ENCODE data around the gene RBMS1. TPM values are rescaled to one million over a fixed set of nuclear protein-coding genes. Genes with fewer than 3 reads are reported as not detected.

Gene RBMS1
- total RNA-seq, 4 donors from 2014 or later = 13.0 to 24.5 (median 14.1) TPM

DNA sequence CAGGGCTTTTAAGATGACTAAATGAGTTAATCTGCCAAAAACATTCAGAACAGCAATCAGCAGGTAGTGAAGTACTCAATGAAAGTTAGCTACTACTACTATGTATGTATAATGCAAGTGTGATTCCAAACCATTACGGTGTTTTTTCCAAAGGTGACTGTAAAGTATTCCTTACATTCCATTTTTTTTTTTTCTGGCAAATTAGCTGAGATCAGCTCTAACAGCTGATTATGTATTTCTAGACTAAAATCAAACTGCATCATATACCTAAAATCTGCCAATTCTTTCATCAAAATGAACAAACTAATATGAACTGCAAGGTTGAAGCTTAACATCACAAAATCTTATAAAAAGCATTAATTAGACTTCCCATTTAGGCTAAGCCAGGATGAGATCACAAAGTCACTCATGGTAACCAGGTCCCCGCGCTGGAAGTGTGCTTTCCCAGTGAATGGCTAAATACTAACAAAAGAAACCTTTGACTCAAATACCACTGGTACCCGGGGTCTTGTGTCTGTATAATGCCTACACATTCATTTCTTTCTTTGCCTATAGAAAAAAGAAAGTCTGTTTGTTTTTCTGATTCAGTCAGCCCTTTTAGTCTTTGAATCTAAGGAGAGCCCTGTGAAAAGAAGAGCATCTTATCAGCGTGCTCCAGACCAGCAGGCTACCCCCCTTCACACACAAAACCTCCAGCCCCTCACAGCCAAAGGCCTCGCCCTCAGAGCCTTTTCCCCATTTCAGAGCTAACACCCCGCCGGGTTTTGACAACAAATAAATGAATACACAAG, 88.3 kb downstream of the RBMS1 start:
- Histone ChIP-seq H3K27me3 (no peaks in the 10 kb centered on the region), H3K27ac (peak overlapping the region in 2 of 4 donors; percentile 77 to 88), H3K36me3 (no peaks in the 10 kb centered on the region), H3K4me1 (peaks cover 55 to 64% of the 10 kb centered on the region in 2 donors), H3K9me3 (no peaks in the 10 kb centered on the region), H3K4me3 (peak overlapping the region; percentile 73 to 95 (median 85))
- TF ChIP-seq, protein P1, sequence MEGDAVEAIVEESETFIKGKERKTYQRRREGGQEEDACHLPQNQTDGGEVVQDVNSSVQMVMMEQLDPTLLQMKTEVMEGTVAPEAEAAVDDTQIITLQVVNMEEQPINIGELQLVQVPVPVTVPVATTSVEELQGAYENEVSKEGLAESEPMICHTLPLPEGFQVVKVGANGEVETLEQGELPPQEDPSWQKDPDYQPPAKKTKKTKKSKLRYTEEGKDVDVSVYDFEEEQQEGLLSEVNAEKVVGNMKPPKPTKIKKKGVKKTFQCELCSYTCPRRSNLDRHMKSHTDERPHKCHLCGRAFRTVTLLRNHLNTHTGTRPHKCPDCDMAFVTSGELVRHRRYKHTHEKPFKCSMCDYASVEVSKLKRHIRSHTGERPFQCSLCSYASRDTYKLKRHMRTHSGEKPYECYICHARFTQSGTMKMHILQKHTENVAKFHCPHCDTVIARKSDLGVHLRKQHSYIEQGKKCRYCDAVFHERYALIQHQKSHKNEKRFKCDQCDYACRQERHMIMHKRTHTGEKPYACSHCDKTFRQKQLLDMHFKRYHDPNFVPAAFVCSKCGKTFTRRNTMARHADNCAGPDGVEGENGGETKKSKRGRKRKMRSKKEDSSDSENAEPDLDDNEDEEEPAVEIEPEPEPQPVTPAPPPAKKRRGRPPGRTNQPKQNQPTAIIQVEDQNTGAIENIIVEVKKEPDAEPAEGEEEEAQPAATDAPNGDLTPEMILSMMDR (IDR thresholded peaks at IDR 0.05 in 4 of 5, conservative IDR thresholded peaks at IDR 0.05 in 1 of 5) = no peak
- TF ChIP-seq POLR2A (IDR thresholded peaks at IDR 0.05) = no peak
- in situ Hi-C loops (cut with MboI; ENCODE audit: low sequenced_read_pairs in 4 of 4) = no loop called here
- ATAC-seq (no peak), DNase-seq (no peak)
- intact Hi-C loops (cut with DNase I; ENCODE audit: low total_unique reads) = loop anchor here (5.0 kb wide), 3 partner anchors 73 to 88 kb away; partner anchors contain the start of gene RBMS1

DNA sequence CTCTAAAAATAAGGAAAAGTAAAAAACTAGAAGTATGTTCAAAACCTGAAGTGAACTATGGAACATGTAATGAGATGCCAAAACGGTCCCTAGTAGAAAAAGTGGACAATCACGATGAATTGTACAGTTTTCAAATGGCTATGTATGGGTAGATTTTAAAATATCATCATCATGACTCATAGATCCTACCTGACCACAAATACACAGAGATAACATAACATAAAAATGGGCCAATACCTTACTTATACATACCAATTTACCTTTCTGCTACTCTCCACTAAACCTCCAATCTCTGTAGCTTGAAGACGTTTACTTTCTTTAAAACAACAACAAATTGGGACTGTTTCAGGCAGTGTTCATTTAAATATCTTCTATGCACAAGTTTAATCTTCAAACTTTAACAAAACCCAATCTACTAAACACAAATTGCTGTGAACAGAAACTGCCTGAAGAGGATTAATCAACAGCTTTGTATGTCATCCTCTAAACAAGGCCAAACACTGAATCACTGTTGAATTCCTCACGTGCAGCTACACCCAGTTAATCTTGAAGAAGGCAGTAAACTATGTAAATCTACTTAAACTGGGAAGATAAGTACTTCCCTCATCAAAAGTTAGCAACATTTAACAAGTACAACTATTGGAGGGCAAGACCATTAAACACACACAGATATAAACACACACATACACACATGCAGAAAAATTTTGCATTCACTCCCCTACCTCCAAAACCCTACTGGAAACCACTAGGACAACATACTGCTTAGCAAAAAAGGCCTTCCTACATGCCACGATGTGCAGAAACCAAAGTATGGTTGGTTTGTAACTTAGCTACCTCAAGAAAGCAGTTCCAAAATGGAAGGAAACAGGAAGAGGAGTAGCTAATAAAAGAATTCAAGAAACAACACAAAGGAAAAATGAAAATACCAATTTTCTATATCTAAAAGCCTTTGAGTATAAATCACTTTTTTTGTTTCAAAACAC, 90.3 kb downstream of the RBMS1 start:
- H3K9me3 ChIP-seq = no peaks in the 10 kb centered on the region
- H3K4me3 ChIP-seq = no peak overlapping the region
- H3K36me3 ChIP-seq = no peaks in the 10 kb centered on the region
- H3K4me1 ChIP-seq = peaks cover 71 to 72% of the 10 kb centered on the region in 2 donors
- intact Hi-C loops (cut with DNase I; ENCODE audit: low total_unique reads) = no loop called here
- ATAC-seq = no peak
- TF ChIP-seq, protein P1 (IDR thresholded peaks at IDR 0.05 in 4 of 5, conservative IDR thresholded peaks at IDR 0.05 in 1 of 5) = no peak
- no peak for TF ChIP-seq POLR2A (IDR thresholded peaks at IDR 0.05)
- in situ Hi-C loops (cut with MboI; ENCODE audit: low sequenced_read_pairs in 4 of 4) = no loop called here
- no peaks in the 10 kb centered on the region for H3K27me3 ChIP-seq
- DNase-seq = no peak
- peak overlapping the region in 3 of 4 donors; percentile 1 to 15 (median 12) for H3K27ac ChIP-seq

DNA sequence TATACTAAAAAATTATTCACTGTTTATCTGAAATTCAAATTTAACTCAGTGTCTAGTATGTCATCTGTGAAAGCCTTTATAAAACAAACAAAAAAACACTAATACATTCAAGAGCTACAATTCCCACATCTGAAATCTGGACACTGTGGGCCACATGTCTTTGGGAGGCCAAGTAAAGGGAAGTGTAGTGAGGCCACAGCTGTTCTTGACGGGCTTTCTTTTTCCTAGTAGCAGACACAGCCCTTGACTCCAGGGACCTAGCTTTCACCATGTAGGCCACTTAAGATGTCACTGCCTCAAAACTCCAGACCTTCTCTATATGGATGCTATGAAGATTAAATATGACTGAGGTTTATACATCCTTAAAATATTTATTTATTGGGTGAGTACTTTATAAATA, 91.1 kb downstream of the RBMS1 start:
- intact Hi-C loops (cut with DNase I; ENCODE audit: low total_unique reads) (no loop called here), in situ Hi-C loops (cut with MboI; ENCODE audit: low sequenced_read_pairs in 4 of 4) (no loop called here)
- ATAC-seq = no peak
- Histone ChIP-seq H3K4me1 (peaks cover 73 to 79% of the 10 kb centered on the region in 2 donors), H3K27ac (peak overlapping the region in 1 of 4 donors; percentile 1), H3K36me3 (no peaks in the 10 kb centered on the region), H3K4me3 (no peak overlapping the region), H3K9me3 (no peaks in the 10 kb centered on the region), H3K27me3 (no peaks in the 10 kb centered on the region)
- no peak for DNase-seq
- TF ChIP-seq, protein P1 (IDR thresholded peaks at IDR 0.05 in 4 of 5, conservative IDR thresholded peaks at IDR 0.05 in 1 of 5) = no peak
- TF ChIP-seq POLR2A (IDR thresholded peaks at IDR 0.05) = no peak

DNA sequence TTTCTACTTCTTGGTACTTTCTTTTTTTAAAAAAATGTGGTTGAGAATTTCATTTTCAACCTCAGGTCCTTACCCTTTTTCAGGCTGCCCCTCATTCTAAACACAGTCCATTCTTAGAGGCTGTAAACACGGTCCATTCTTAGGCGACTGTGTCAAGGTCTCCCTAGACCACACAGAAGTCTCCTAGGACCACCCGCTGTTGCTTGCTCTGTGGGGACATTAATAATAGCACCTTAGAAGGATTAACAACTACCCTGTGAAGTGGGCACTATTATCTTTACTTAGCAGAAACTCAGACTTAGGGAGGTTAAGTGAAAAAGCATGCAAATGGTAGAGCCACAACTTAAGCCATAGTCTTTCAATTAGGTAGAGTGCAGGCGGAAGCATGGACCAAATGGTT, 91.7 kb downstream of the RBMS1 start:
- in situ Hi-C loops (cut with MboI; ENCODE audit: low sequenced_read_pairs in 4 of 4) (no loop called here), intact Hi-C loops (cut with DNase I; ENCODE audit: low total_unique reads) (no loop called here)
- ATAC-seq (no peak), DNase-seq (no peak)
- TF ChIP-seq, protein P1 (IDR thresholded peaks at IDR 0.05 in 4 of 5, conservative IDR thresholded peaks at IDR 0.05 in 1 of 5) = no peak
- TF ChIP-seq POLR2A (IDR thresholded peaks at IDR 0.05) = no peak
- Histone ChIP-seq H3K9me3 (no peaks in the 10 kb centered on the region), H3K36me3 (no peaks in the 10 kb centered on the region), H3K27ac (no peak overlapping the region), H3K4me1 (peaks cover 73 to 81% of the 10 kb centered on the region in 2 donors), H3K4me3 (no peak overlapping the region), H3K27me3 (no peaks in the 10 kb centered on the region)
